ENCODE data around the gene GRIA4.
"Not testable (repeated sequence)": the region's sequence is repeated elsewhere in the genome, so short reads cannot be mapped to it uniquely, and the experiment has no call there.

Gene GRIA4

DNA sequence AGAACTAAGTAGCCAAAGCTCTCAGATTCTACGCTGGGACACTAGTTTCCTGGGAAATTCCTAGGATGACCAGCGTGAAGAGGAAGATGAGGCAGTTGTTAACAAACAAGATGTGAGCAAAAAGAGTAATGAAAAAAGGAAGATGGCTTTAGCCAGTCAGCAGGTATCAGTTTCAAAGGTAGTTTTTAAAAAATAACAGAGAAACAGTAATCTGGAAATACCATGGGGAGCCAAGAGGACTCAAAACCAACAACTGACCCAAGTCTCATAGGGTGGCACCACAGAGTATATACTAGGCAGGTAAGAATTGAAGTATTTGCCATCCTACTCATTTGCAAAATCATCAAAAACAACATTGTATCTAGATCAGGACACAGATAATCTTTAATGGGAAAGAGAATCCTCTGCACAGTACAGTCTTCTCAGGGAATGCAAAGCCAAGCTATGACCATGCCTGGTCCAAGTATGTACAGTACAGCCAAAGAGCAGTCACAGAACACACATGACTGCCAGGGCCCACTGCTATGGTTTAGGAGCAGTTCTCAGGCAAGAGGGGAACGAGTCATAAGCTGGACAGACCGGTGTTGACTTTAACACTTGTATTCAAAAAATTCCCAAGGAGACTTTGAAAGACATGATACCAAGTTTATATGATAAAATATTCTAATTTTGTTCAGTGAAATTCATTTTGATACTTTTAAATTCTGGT is 391.6 kb downstream of the GRIA4 start:
- Histone ChIP-seq H3K4me3 (ENCODE audit: low read length) (no peak overlapping the region), H3K4me2 (ENCODE audit: low read length) (no peak overlapping the region), H3K9me3 (ENCODE audit: control insufficient read depth, insufficient read depth, low read length) (no peaks in the 10 kb centered on the region), H3F3A (ENCODE audit: control insufficient read depth, insufficient read depth) (no peaks in the 10 kb centered on the region), H3K36me3 (ENCODE audit: control insufficient read depth, low read length) (peaks cover 22% of the 10 kb centered on the region), H3K27ac (ENCODE audit: low read depth, low read length) (no peak overlapping the region), H4K20me1 (ENCODE audit: control insufficient read depth, insufficient read depth, low read depth, low read length) (no peaks in the 10 kb centered on the region), H3K9me2 (replicated peaks; ENCODE audit: control insufficient read depth, low read length) (no peaks in the 10 kb centered on the region), H3K27me3 (ENCODE audit: control insufficient read depth, low read length) (no peaks in the 10 kb centered on the region), H3K79me2 (ENCODE audit: control insufficient read depth, low read length) (peaks cover 16% of the 10 kb centered on the region), H3K4me1 (ENCODE audit: control insufficient read depth, low read length) (peaks cover 12% of the 10 kb centered on the region)
- no peak for TF ChIP-seq EZH2phosphoT487 (IDR thresholded peaks at IDR 0.05; ENCODE audit: borderline replicate concordance, low read length)
- TF ChIP-seq, protein P1, sequence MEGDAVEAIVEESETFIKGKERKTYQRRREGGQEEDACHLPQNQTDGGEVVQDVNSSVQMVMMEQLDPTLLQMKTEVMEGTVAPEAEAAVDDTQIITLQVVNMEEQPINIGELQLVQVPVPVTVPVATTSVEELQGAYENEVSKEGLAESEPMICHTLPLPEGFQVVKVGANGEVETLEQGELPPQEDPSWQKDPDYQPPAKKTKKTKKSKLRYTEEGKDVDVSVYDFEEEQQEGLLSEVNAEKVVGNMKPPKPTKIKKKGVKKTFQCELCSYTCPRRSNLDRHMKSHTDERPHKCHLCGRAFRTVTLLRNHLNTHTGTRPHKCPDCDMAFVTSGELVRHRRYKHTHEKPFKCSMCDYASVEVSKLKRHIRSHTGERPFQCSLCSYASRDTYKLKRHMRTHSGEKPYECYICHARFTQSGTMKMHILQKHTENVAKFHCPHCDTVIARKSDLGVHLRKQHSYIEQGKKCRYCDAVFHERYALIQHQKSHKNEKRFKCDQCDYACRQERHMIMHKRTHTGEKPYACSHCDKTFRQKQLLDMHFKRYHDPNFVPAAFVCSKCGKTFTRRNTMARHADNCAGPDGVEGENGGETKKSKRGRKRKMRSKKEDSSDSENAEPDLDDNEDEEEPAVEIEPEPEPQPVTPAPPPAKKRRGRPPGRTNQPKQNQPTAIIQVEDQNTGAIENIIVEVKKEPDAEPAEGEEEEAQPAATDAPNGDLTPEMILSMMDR (IDR thresholded peaks at IDR 0.05; ENCODE audit: low read depth, low read length, poor library complexity, severe bottlenecking), result no peak

DNA sequence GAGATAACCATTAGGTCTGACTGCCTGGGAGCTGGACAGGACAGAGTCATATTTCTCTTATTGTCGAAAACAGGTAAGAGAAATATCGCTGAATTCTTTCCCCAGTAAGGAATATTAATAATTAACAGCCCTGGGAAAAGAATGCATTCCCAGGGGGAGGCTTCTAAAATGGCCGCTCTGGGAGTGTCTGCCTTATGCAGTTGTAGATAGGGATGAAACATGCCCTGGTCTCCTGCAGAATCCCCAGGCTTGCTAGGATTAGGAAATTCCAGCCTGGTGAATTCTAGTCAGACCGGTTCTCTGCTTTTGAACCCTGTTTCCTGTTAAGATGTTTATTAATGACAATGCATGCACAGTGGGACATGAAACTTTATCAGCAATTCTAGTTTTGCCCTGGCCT is 393.2 kb downstream of the GRIA4 start:
- H3F3A ChIP-seq (ENCODE audit: control insufficient read depth, insufficient read depth); H3K27me3 ChIP-seq (ENCODE audit: control insufficient read depth, low read length); H3K4me3 ChIP-seq (ENCODE audit: low read length); H3K9me3 ChIP-seq (ENCODE audit: control insufficient read depth, insufficient read depth, low read length); H3K4me1 ChIP-seq (ENCODE audit: control insufficient read depth, low read length); H3K4me2 ChIP-seq (ENCODE audit: low read length); H3K9me2 ChIP-seq (replicated peaks; ENCODE audit: control insufficient read depth, low read length); H3K27ac ChIP-seq (ENCODE audit: low read depth, low read length); H4K20me1 ChIP-seq (ENCODE audit: control insufficient read depth, insufficient read depth, low read depth, low read length): not testable (repeated sequence)
- Histone ChIP-seq H3K36me3 (ENCODE audit: control insufficient read depth, low read length) (peaks cover 35% of the 10 kb centered on the region), H3K79me2 (ENCODE audit: control insufficient read depth, low read length) (peaks cover 31% of the 10 kb centered on the region)

DNA sequence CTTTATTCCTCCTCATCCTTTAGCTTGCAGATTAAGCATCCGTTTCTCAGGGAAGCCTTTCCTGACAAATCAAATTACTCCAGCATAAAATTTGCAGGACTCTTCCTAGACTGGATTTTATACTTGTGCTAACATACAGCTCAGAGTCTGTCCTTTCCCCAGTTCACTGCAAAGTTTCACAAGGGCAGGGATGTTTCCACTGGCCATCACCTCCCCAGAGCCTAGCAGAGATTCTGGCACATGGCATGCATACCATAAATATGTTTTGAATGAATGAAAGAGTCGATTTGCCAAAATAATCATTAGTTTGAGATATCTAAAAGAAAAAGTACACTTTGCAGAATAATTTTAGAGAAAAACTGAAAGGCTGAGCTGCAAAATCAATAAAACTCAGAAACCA is 401.6 kb downstream of the GRIA4 start:
- H3K27me3 ChIP-seq (ENCODE audit: control insufficient read depth, low read length), result no peaks in the 10 kb centered on the region
- H4K20me1 ChIP-seq (ENCODE audit: control insufficient read depth, insufficient read depth, low read depth, low read length), result no peaks in the 10 kb centered on the region
- H3K36me3 ChIP-seq (ENCODE audit: control insufficient read depth, low read length), result peaks cover 93% of the 10 kb centered on the region
- no peaks in the 10 kb centered on the region for H3K9me3 ChIP-seq (ENCODE audit: control insufficient read depth, insufficient read depth, low read length)
- H3K4me1 ChIP-seq (ENCODE audit: control insufficient read depth, low read length), result peaks cover 10% of the 10 kb centered on the region
- H3K27ac ChIP-seq (ENCODE audit: low read depth, low read length), result no peak overlapping the region
- no peaks in the 10 kb centered on the region for H3K9me2 ChIP-seq (replicated peaks; ENCODE audit: control insufficient read depth, low read length)
- H3K4me3 ChIP-seq (ENCODE audit: low read length), result no peak overlapping the region
- H3F3A ChIP-seq (ENCODE audit: control insufficient read depth, insufficient read depth), result no peaks in the 10 kb centered on the region
- H3K4me2 ChIP-seq (ENCODE audit: low read length), result no peak overlapping the region
- no peak for TF ChIP-seq EZH2phosphoT487 (IDR thresholded peaks at IDR 0.05; ENCODE audit: borderline replicate concordance, low read length)
- TF ChIP-seq, protein P1 (IDR thresholded peaks at IDR 0.05; ENCODE audit: low read depth, low read length, poor library complexity, severe bottlenecking), result no peak
- H3K79me2 ChIP-seq (ENCODE audit: control insufficient read depth, low read length), result peaks cover 90% of the 10 kb centered on the region

DNA sequence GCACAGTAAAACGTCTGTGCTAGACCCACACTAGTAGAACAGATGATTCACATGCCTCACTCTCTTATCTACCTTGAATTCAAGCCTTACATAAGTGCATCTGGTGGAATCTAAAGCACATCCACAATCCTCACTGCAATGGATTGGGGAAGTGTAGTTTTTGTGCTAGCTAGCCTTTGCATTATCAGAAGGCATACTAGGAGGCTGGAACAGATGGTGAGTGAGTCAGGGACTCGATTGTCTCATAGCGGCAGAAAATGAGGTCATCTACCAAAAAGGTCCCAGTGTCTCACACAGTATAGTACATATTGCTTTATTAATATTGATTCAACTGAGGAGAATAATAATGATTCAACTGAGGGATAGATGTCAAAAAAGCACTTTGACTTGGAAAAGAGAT is 402.9 kb downstream of the GRIA4 start:
- Histone ChIP-seq H3F3A (ENCODE audit: control insufficient read depth, insufficient read depth) (no peaks in the 10 kb centered on the region), H3K4me1 (ENCODE audit: control insufficient read depth, low read length) (peaks cover 17% of the 10 kb centered on the region), H3K4me3 (ENCODE audit: low read length) (no peak overlapping the region), H3K79me2 (ENCODE audit: control insufficient read depth, low read length) (peaks cover 89% of the 10 kb centered on the region), H3K9me2 (replicated peaks; ENCODE audit: control insufficient read depth, low read length) (no peaks in the 10 kb centered on the region), H3K27ac (ENCODE audit: low read depth, low read length) (no peak overlapping the region), H4K20me1 (ENCODE audit: control insufficient read depth, insufficient read depth, low read depth, low read length) (no peaks in the 10 kb centered on the region), H3K9me3 (ENCODE audit: control insufficient read depth, insufficient read depth, low read length) (no peaks in the 10 kb centered on the region), H3K4me2 (ENCODE audit: low read length) (no peak overlapping the region), H3K27me3 (ENCODE audit: control insufficient read depth, low read length) (no peaks in the 10 kb centered on the region), H3K36me3 (ENCODE audit: control insufficient read depth, low read length) (peaks cover 88% of the 10 kb centered on the region)
- no peak for TF ChIP-seq EZH2phosphoT487 (IDR thresholded peaks at IDR 0.05; ENCODE audit: borderline replicate concordance, low read length)
- TF ChIP-seq, protein P1 (IDR thresholded peaks at IDR 0.05; ENCODE audit: low read depth, low read length, poor library complexity, severe bottlenecking), result no peak
